Measurements from ENCODE around the gene PPP4R3C. TPM values are rescaled to one million over a fixed set of nuclear protein-coding genes. Genes with fewer than 3 reads are reported as not detected.
"Not testable (repeated sequence)": the region's sequence is repeated elsewhere in the genome, so short reads cannot be mapped to it uniquely, and the experiment has no call there.

The PPP4R3C gene
- total RNA-seq, 2 donors from 2014 or later = not detected

- no peaks in the 10 kb centered on the region for H3K27me3 ChIP-seq
- H3K4me3 ChIP-seq = no peak overlapping the region
- no peak for TF ChIP-seq CTCF (IDR thresholded peaks at IDR 0.05)
- intact Hi-C loops (cut with DNase I) = no loop called here
- no peaks in the 10 kb centered on the region for H3K4me1 ChIP-seq
- no peak overlapping the region for H3K27ac ChIP-seq
- no peak for DNase-seq
- no peaks in the 10 kb centered on the region for H3K9me3 ChIP-seq
- H3K36me3 ChIP-seq = no peaks in the 10 kb centered on the region
- H3K9ac ChIP-seq (ENCODE audit: low read depth in 2 of 2, low read length in 2 of 2) = no peak overlapping the region
These were observed 16.7 kb downstream of the PPP4R3C start for GRCh38 chrX:27446423-27446822.

- intact Hi-C loops (cut with DNase I) = no loop called here
- no peak for TF ChIP-seq CTCF (IDR thresholded peaks at IDR 0.05)
- H3K9me3 ChIP-seq = no peaks in the 10 kb centered on the region
- H3K27me3 ChIP-seq = no peaks in the 10 kb centered on the region
- no peak overlapping the region for H3K9ac ChIP-seq (ENCODE audit: low read depth in 2 of 2, low read length in 2 of 2)
- H3K4me1 ChIP-seq = no peaks in the 10 kb centered on the region
- H3K27ac ChIP-seq = no peak overlapping the region
- DNase-seq = no peak
- no peaks in the 10 kb centered on the region for H3K36me3 ChIP-seq
- no peak overlapping the region for H3K4me3 ChIP-seq
These were observed 17.7 kb downstream of the PPP4R3C start for GRCh38 chrX:27445438-27445837.

GRCh38 chrX:27444093-27444908, 18.8 kb downstream of the PPP4R3C start:
- intact Hi-C loops (cut with DNase I) = no loop called here
- no peaks in the 10 kb centered on the region for H3K9me3 ChIP-seq

GRCh38 chrX:27442392-27442791, 20.7 kb downstream of the PPP4R3C start:
- H3K4me1 ChIP-seq; H3K36me3 ChIP-seq; intact Hi-C loops (cut with DNase I); H3K27ac ChIP-seq; H3K4me3 ChIP-seq; DNase-seq; H3K9me3 ChIP-seq; H3K27me3 ChIP-seq; H3K9ac ChIP-seq (ENCODE audit: low read depth in 2 of 2, low read length in 2 of 2): not testable (repeated sequence)

More at GRCh38 chrX:27444093-27444908, 18.8 kb downstream of the PPP4R3C start:
- H3K9ac ChIP-seq (ENCODE audit: low read depth in 2 of 2, low read length in 2 of 2) = no peak overlapping the region
- no peak for TF ChIP-seq CTCF (IDR thresholded peaks at IDR 0.05)
- no peaks in the 10 kb centered on the region for H3K27me3 ChIP-seq
- DNase-seq = no peak
- H3K27ac ChIP-seq = no peak overlapping the region
- no peaks in the 10 kb centered on the region for H3K36me3 ChIP-seq
- H3K4me3 ChIP-seq = no peak overlapping the region
- H3K4me1 ChIP-seq = no peaks in the 10 kb centered on the region

- no peak overlapping the region for H3K9ac ChIP-seq (ENCODE audit: low read depth in 2 of 2, low read length in 2 of 2)
- no peak for DNase-seq
- no peak overlapping the region for H3K27ac ChIP-seq
- no peaks in the 10 kb centered on the region for H3K27me3 ChIP-seq
- H3K4me3 ChIP-seq = no peak overlapping the region
- H3K36me3 ChIP-seq = no peaks in the 10 kb centered on the region
- no peaks in the 10 kb centered on the region for H3K9me3 ChIP-seq
- no peaks in the 10 kb centered on the region for H3K4me1 ChIP-seq
- no peak for TF ChIP-seq CTCF (IDR thresholded peaks at IDR 0.05)
- intact Hi-C loops (cut with DNase I) = no loop called here
These were observed 23.4 kb downstream of the PPP4R3C start for GRCh38 chrX:27439771-27440170.

GRCh38 chrX:27438937-27439336, 24.2 kb downstream of the PPP4R3C start:
- H3K9me3 ChIP-seq = no peaks in the 10 kb centered on the region
- H3K27me3 ChIP-seq = no peaks in the 10 kb centered on the region
- H3K4me1 ChIP-seq = no peaks in the 10 kb centered on the region
- intact Hi-C loops (cut with DNase I) = no loop called here
- H3K36me3 ChIP-seq = no peaks in the 10 kb centered on the region
- no peak overlapping the region for H3K27ac ChIP-seq
- no peak overlapping the region for H3K4me3 ChIP-seq
- H3K9ac ChIP-seq (ENCODE audit: low read depth in 2 of 2, low read length in 2 of 2) = no peak overlapping the region
- no peak for TF ChIP-seq CTCF (IDR thresholded peaks at IDR 0.05)
- no peak for DNase-seq

Data from colonic mucosa (tissue), 4 donors.